K562 (cell line): ENCODE measurements around the gene SET. TPM values are rescaled to one million over a fixed set of nuclear protein-coding genes. Genes with fewer than 3 reads are reported as not detected.
A peak's percentile ranks its signal among the peaks of the same experiment; 100 is the strongest.

Experiments used
- ATAC-seq: fragments of 200-7000 bp; cut with Tn5 transposase; 3 replicates; pipeline ENCODE4 v1.9.1; 2020; ENCODE audit warnings: moderate library complexity
- BruUV-seq: library from RNA; stranded (reverse); fragments of 400-500 nt; replicated peaks from 2 replicates; lab custom pipeline; 2021; lab: Mats Ljungman, UMichigan
- CTCF ChIA-PET: fragments of 300-600 bp; formaldehyde crosslinking; extraction: SDS; loops from one replicate; lab custom pipeline; 2021; ENCODE audit warnings: low intra/inter-chr PET ratio; lab: Yijun Ruan, JAX
- POLR2A ChIA-PET: fragments of 300-600, 350-650 bp; sonication (Branson Sonifier 250); formaldehyde crosslinking; extraction: SDS; loops from one replicate; lab custom pipeline; 2021; ENCODE audit warnings: antibody characterized with exemption, inconsistent platforms; lab: Yijun Ruan, JAX
- DNase-seq, 4 experiments: peaks; one replicate each; pipeline versions ENCODE4 v3.0.0 to v3.0.0-alpha.2; 2011 to 2018; ENCODE audit warnings: low spot score in 3 of 4, mixed read lengths in 3 of 4; ENCODE audit errors: extremely low read depth in 1 of 4
- FAIRE-seq: peaks from 2 replicates; lab custom pipeline; 2011; peaks lifted over from hg19 to GRCh38; lab: Jason Lieb, UNC
- H2AFZ ChIP-seq: 2 replicates; pipeline ENCODE4 v1.6.0; 2011; ENCODE audit warnings: low read depth, low read length, control low read depth, inconsistent platforms
- H3K27ac ChIP-seq: fragments of 200-600 bp; 3 replicates; pipeline ENCODE4 v1.8.0; 2011; ENCODE audit warnings: low read depth, mild to moderate bottlenecking, control low read depth, inconsistent platforms, low read length, moderate library complexity, mixed read lengths; ENCODE audit errors: extremely low read depth
- H3K27me3 ChIP-seq, 2 experiments: fragments of 300-600 bp in 1 of 2; 2 replicates in 1 of 2; 3 replicates in 1 of 2; pipeline versions ENCODE4 v1.6.0 to v1.8.0; 2011; ENCODE audit warnings: inconsistent platforms in 2 of 2, low read length in 2 of 2, mild to moderate bottlenecking in 1 of 2, mixed read lengths in 1 of 2, moderate library complexity in 1 of 2; ENCODE audit not compliant: control insufficient read depth in 2 of 2, insufficient read depth in 2 of 2
- H3K36me3 ChIP-seq: fragments of 300-600 bp; 3 replicates; pipeline ENCODE4 v1.8.0; 2011; ENCODE audit warnings: mild to moderate bottlenecking, low read length, inconsistent platforms; ENCODE audit not compliant: control insufficient read depth, insufficient read depth
- H3K4me1 ChIP-seq, 2 experiments: fragments of 200-600 bp in 1 of 2; replicated peaks in 1 of 2; 2 replicates in 1 of 2; 3 replicates in 1 of 2; pipeline versions ENCODE4 v1.5.1 to v1.8.0; 2011; ENCODE audit warnings: inconsistent platforms in 2 of 2, low read length in 2 of 2, mild to moderate bottlenecking in 1 of 2, mixed read lengths in 1 of 2, moderate library complexity in 1 of 2; ENCODE audit not compliant: control insufficient read depth in 2 of 2, insufficient read depth in 2 of 2
- H3K4me2 ChIP-seq: 2 replicates; pipeline ENCODE4 v1.6.1; 2011; ENCODE audit warnings: low read length, control low read depth, inconsistent platforms, mixed read lengths; ENCODE audit not compliant: insufficient read depth
- H3K4me3 ChIP-seq: fragments of 200-600 bp; sonication (generic), shearing (Covaris generic); 2 replicates; pipeline ENCODE4 v1.5.1; 2016; ENCODE audit warnings: control low read depth, inconsistent platforms
- H3K79me2 ChIP-seq: fragments of 200-600 bp; 3 replicates; pipeline ENCODE4 v1.8.0; 2011; ENCODE audit warnings: low read length, inconsistent platforms; ENCODE audit not compliant: control insufficient read depth, insufficient read depth
- H3K9ac ChIP-seq, 2 experiments: 2 replicates each; pipeline versions ENCODE4 v1.6.0 to v1.6.1; 2011; ENCODE audit warnings: low read depth in 2 of 2, low read length in 2 of 2, control low read depth in 1 of 2, inconsistent platforms in 1 of 2, mild to moderate bottlenecking in 1 of 2, mixed read lengths in 1 of 2; ENCODE audit not compliant: insufficient read depth in 1 of 2
- H3K9me1 ChIP-seq: one replicate; pipeline ENCODE4 v1.6.0; 2011; ENCODE audit warnings: inconsistent platforms, mild to moderate bottlenecking, low read length, moderate library complexity; ENCODE audit not compliant: control insufficient read depth, insufficient read depth
- H3K9me3 ChIP-seq: replicated peaks from 2 replicates; pipeline ENCODE4 v1.5.1; 2011; ENCODE audit warnings: low read depth, low read length, inconsistent platforms; ENCODE audit not compliant: control insufficient read depth, insufficient read depth
- H4K20me1 ChIP-seq: replicated peaks from 2 replicates; pipeline ENCODE4 v1.6.1; 2011; ENCODE audit warnings: low read length, inconsistent platforms, mixed read lengths; ENCODE audit not compliant: control insufficient read depth, insufficient read depth
- MIER1 ChIP-seq: fragments of 450-650 bp; IDR thresholded peaks from 2 replicates; pipeline ENCODE4 v1.6.1; 2016; ENCODE audit warnings: antibody characterized with exemption, mild to moderate bottlenecking, low read depth
- PHB ChIP-seq: fragments of 250-450 bp; sonication (Bioruptor Pico); IDR thresholded peaks from 2 replicates; pipeline ENCODE4 v1.5.0; 2021
- PHF21A ChIP-seq: fragments of 450-650 bp; IDR thresholded peaks from 2 replicates; pipeline ENCODE4 v1.6.1; 2017; ENCODE audit warnings: low read depth, borderline replicate concordance
- TAF1 ChIP-seq: IDR thresholded peaks from 2 replicates; pipeline ENCODE4 v1.6.1; 2011; ENCODE audit warnings: mild to moderate bottlenecking, low read length, moderate library complexity; ENCODE audit not compliant: insufficient read depth, control insufficient read depth, severe bottlenecking; ENCODE audit errors: extremely low read depth
- ZNF134 ChIP-seq: fragments of 250-450 bp; sonication (Bioruptor Pico); conservative IDR thresholded peaks from 2 replicates; pipeline ENCODE4 v1.4.0; 2020
- ZNF263 ChIP-seq: sonication (generic); formaldehyde crosslinking; IDR thresholded peaks from 2 replicates; pipeline ENCODE4 v1.8.0; 2022; ENCODE audit warnings: mild to moderate bottlenecking, missing genetic modification reagents, borderline replicate concordance
- WGBS: fragments of 100-300 bp; shearing (Covaris generic); methylation state at CpG from one replicate; pipeline ENCODE4 v1.1.6; 2016; ENCODE audit warnings: low coverage, mixed read lengths; ENCODE audit not compliant: insufficient coverage; ENCODE audit errors: missing lambda C conversion rate; 5-methylcytosine and 5-hydroxymethylcytosine counted together
- in situ Hi-C: fragments of 300-500 bp; cut with MboI; formaldehyde crosslinking; loops from 4 replicates; pipeline ENCODE4 v1.15.0; 2018; ENCODE audit warnings: inconsistent platforms, mixed read lengths
- intact Hi-C: fragments of 100-400 bp; cut with micrococcal nuclease; formaldehyde crosslinking; loops from 2 replicates; pipeline ENCODE4 v1.14.2; 2022
- polyA plus RNA-seq, 8 experiments: library from polyadenylated mRNA; depleted of rRNA in 4 of 8; stranded (reverse) in 5 of 8; unstranded in 3 of 8; fragments of >200 nt; fragmentation: Nextera tagmentation in 2 of 8; fragmentation: Illumina TruSeq in 1 of 8; extraction: Ambion mirVana in 2 of 8; extraction: Trizol in 1 of 8; gene quantifications; 2 replicates each; pipeline versions ENCODE4 v1.2.1 to v1.2.3, GENCODE V29; 2011 to 2014; ENCODE audit warnings: inconsistent platforms in 1 of 8, missing spikeins in 1 of 8
- total RNA-seq, 7 experiments: library from RNA; depleted of rRNA in 6 of 7; stranded (reverse); fragments of >200 nt in 6 of 7; fragmentation: Illumina TruSeq in 2 of 7; extraction: Trizol in 2 of 7; gene quantifications; 2 replicates each; pipeline versions ENCODE4 v1.2.1 to v1.2.3, GENCODE V29; 2011 to 2021; ENCODE audit warnings: low replicate concordance in 1 of 7
- TF ChIP-seq, protein P1 (sequence below): fragments of 250-450 bp; sonication (Bioruptor Pico); IDR thresholded peaks from 2 replicates; pipeline ENCODE4 v1.5.0; 2020; ENCODE audit warnings: mild to moderate bottlenecking
- TF ChIP-seq, protein P2 (sequence below), 2 experiments: fragments of 250-450 bp in 1 of 2; fragments of 450-650 bp in 1 of 2; sonication (Bioruptor Pico) in 1 of 2; IDR thresholded peaks; 2 replicates each; pipeline versions ENCODE4 v1.6.1 to v1.8.0; 2016 to 2021; ENCODE audit warnings: mild to moderate bottlenecking in 2 of 2, moderate library complexity in 2 of 2, missing compliant biosample characterization in 1 of 2, missing genetic modification characterization in 1 of 2
- TF ChIP-seq, protein P3 (sequence below): sonication (generic); formaldehyde crosslinking; IDR thresholded peaks from 2 replicates; pipeline ENCODE4 v1.8.1; 2023; ENCODE audit warnings: mild to moderate bottlenecking, missing genetic modification reagents
- TF ChIP-seq, protein P4 (sequence below): fragments of 450-650 bp; IDR thresholded peaks from 2 replicates; pipeline ENCODE4 v1.6.1; 2017; ENCODE audit warnings: mild to moderate bottlenecking, moderate library complexity

Gene SET
- total and polyA plus RNA-seq, 9 of the 15 experiments (the other 6 are each of a cell fraction or from before 2014, with no cell fraction given): 404 to 1,447 (median 907) TPM

DNA sequence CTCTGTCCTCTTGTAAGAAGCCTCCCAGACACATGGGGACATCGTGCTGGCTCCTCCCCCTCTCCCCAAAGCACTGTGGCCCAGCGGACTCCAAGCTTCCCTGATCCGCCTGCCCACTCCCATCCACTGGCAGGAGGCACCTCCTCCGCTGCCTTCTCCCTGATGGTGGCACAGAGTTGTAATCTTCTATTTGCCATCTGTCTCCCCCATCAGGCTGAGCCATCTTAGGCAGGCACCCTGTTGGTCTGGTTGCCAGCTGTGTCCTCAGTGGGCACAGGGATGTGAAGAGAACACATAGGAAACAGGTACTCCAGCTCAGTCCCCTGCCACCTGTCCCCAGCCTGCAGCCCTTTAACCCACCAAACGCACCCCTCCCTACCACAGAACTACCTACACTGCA lies 40.3 kb downstream of the SET start (continued):
- TF ChIP-seq, protein P1, sequence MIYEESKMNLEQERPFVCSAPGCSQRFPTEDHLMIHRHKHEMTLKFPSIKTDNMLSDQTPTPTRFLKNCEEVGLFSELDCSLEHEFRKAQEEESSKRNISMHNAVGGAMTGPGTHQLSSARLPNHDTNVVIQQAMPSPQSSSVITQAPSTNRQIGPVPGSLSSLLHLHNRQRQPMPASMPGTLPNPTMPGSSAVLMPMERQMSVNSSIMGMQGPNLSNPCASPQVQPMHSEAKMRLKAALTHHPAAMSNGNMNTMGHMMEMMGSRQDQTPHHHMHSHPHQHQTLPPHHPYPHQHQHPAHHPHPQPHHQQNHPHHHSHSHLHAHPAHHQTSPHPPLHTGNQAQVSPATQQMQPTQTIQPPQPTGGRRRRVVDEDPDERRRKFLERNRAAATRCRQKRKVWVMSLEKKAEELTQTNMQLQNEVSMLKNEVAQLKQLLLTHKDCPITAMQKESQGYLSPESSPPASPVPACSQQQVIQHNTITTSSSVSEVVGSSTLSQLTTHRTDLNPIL (CRISPR knock-in tag): no peak
- TF ChIP-seq PHB: no peak
- TF ChIP-seq, protein P2, sequence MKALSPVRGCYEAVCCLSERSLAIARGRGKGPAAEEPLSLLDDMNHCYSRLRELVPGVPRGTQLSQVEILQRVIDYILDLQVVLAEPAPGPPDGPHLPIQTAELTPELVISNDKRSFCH (CRISPR knock-in tag; IDR thresholded peaks at IDR 0.05): no peak
- TF ChIP-seq, protein P2 (tag; IDR thresholded peaks at IDR 0.05): no peak

DNA sequence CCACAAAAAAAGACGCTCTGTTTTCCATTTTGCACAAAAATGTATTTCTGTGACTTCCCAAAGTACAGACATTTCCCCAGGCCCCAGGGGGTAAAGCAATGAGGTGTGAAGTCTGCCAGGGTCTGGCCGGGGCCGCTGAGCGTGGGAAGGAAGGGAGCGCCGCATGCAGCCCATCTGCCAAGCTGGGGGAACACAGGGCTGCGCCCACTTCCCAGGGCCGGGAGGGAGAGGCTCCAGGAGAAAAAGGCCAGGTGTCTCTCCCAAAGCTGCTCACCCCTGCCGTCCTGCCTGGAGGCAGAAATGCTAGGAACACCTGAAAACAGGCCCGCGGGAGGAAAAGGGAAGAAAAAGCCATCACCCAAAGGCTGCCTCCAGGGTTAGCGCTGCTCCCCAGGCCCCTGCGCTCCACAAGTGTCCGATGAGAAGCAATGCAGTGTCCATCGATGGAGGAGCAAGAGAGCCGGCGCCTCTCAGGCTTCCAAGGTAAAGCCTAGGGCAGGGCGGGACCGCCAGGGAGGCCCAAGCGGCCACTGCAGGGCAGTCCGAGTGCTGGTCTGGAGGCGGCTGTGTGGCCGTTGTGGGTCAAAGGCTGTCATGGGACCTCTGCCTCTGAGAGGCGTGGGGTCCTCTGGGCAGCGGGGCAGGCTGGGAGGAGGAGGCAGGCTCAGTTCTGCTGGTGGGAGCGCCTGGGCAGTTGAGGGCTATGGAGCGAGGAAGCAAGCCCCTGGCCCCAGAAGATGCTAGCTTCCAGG lies 40.9 kb downstream of the SET start:
- no peak for ATAC-seq
- Histone ChIP-seq H4K20me1 (no peaks in the 10 kb centered on the region), H3K9ac (peak overlapping the region in 1 of 2 experiments; percentile 57; a peak in 2 of 4 replicates), H3K9me3 (no peaks in the 10 kb centered on the region), H3K4me1 (peaks cover 5 to 33% of the 10 kb centered on the region in 2 experiments; a peak in 4 of 5 replicates), H3K79me2 (no peaks in the 10 kb centered on the region), H3K4me2 (no peak overlapping the region), H3K36me3 (no peaks in the 10 kb centered on the region; the same call in 2 of the 3 replicates), H3K4me3 (no peak overlapping the region)
- 75% methylated on average over 20 of the region's 27 CpGs for WGBS
- intact Hi-C loops (loop anchor here (5.0 kb wide), 1 partner anchor 277 kb away; no protein-coding TSS in a partner anchor), in situ Hi-C loops (loop anchor here (5.0 kb wide), 1 partner anchor 197 kb away; no protein-coding TSS in a partner anchor)
- no peak for FAIRE-seq
- no peak for TF ChIP-seq ZNF263 (CRISPR knock-in tag)
- TF ChIP-seq PHF21A: no peak
- no peak for TF ChIP-seq TAF1
- TF ChIP-seq, protein P3, sequence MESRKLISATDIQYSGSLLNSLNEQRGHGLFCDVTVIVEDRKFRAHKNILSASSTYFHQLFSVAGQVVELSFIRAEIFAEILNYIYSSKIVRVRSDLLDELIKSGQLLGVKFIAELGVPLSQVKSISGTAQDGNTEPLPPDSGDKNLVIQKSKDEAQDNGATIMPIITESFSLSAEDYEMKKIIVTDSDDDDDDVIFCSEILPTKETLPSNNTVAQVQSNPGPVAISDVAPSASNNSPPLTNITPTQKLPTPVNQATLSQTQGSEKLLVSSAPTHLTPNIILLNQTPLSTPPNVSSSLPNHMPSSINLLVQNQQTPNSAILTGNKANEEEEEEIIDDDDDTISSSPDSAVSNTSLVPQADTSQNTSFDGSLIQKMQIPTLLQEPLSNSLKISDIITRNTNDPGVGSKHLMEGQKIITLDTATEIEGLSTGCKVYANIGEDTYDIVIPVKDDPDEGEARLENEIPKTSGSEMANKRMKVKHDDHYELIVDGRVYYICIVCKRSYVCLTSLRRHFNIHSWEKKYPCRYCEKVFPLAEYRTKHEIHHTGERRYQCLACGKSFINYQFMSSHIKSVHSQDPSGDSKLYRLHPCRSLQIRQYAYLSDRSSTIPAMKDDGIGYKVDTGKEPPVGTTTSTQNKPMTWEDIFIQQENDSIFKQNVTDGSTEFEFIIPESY (CRISPR knock-in tag): peak; percentile 58; the same call in 1 of the 2 replicates
- TF ChIP-seq ZNF134 (CRISPR knock-in tag): no peak
- TF ChIP-seq, protein P4, sequence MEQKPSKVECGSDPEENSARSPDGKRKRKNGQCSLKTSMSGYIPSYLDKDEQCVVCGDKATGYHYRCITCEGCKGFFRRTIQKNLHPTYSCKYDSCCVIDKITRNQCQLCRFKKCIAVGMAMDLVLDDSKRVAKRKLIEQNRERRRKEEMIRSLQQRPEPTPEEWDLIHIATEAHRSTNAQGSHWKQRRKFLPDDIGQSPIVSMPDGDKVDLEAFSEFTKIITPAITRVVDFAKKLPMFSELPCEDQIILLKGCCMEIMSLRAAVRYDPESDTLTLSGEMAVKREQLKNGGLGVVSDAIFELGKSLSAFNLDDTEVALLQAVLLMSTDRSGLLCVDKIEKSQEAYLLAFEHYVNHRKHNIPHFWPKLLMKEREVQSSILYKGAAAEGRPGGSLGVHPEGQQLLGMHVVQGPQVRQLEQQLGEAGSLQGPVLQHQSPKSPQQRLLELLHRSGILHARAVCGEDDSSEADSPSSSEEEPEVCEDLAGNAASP: no peak
- TF ChIP-seq MIER1: no peak
- TF ChIP-seq, all 486 proteins: peak for 1
- no peak for DNase-seq
- Histone ChIP-seq H3K27ac (no peak overlapping the region), H2AFZ (no peak overlapping the region), H3K9me1 (no peaks in the 10 kb centered on the region), H3K27me3 (no peaks in the 10 kb centered on the region)
- ChIA-PET CTCF (no interaction called here), POLR2A (interaction anchor here (1.2 kb wide), 1 partner anchor 41 kb away, joined by 3 read pairs; no protein-coding TSS in a partner anchor)
- BruUV-seq: no TSS peak
